GM12875 (cell line): Measurements from ENCODE around the gene PLPPR5.
"Not testable (repeated sequence)": the region's sequence is repeated elsewhere in the genome, so short reads cannot be mapped to it uniquely, and the experiment has no call there.

Source experiments
- H3K4me3 ChIP-seq: one replicate; pipeline ENCODE4 v1.5.1; 2011; ENCODE audit warnings: low read depth, low read length, control low read depth
- TF ChIP-seq, protein P1 (sequence below): IDR thresholded peaks from 2 replicates; pipeline ENCODE4 v1.5.1; 2011; ENCODE audit warnings: low read depth, mild to moderate bottlenecking, control low read depth, inconsistent platforms, low read length, moderate library complexity, borderline replicate concordance; ENCODE audit not compliant: insufficient read depth

PLPPR5 gene, protein sequence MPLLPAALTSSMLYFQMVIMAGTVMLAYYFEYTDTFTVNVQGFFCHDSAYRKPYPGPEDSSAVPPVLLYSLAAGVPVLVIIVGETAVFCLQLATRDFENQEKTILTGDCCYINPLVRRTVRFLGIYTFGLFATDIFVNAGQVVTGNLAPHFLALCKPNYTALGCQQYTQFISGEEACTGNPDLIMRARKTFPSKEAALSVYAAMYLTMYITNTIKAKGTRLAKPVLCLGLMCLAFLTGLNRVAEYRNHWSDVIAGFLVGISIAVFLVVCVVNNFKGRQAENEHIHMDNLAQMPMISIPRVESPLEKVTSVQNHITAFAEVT

DNA sequence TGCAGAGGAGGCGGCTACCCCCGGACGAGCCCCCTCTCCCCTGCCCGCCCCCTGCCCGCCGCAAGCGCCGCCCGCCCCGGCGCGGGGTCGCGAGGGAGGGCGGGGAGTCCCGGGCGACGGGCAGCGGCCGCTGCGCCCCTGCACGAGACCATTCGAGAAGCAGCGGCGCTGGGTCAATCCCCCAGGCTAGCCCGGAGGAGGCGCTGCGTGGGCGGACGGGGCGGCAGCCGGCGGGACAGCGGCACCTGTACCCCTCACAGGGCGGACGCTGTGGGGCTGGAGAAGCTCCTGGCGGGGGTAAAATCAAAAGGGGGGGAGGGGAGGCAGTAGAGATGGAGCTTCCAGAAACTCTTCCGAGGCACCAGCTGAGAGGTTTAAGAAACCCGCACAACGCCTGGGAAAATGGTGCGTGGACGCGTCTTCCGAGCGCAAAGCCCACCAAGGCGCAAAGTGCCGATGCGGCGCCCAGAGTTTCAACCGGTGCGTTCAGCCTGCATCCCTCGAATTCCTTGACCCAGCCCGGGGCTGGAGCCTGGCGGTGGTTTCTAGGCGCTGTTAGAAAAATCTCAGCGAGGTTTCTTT, at the start of gene PLPPR5:
Gene PLPPR5, minus strand, starts transcription at position 1 of the 582 bp plus-strand sequence. CDS start 190 bp downstream, outside the sequence.
- H3K4me3 ChIP-seq, result no peak within 1 kb of the TSS
- TF ChIP-seq, protein P1, sequence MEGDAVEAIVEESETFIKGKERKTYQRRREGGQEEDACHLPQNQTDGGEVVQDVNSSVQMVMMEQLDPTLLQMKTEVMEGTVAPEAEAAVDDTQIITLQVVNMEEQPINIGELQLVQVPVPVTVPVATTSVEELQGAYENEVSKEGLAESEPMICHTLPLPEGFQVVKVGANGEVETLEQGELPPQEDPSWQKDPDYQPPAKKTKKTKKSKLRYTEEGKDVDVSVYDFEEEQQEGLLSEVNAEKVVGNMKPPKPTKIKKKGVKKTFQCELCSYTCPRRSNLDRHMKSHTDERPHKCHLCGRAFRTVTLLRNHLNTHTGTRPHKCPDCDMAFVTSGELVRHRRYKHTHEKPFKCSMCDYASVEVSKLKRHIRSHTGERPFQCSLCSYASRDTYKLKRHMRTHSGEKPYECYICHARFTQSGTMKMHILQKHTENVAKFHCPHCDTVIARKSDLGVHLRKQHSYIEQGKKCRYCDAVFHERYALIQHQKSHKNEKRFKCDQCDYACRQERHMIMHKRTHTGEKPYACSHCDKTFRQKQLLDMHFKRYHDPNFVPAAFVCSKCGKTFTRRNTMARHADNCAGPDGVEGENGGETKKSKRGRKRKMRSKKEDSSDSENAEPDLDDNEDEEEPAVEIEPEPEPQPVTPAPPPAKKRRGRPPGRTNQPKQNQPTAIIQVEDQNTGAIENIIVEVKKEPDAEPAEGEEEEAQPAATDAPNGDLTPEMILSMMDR, result no peak

DNA sequence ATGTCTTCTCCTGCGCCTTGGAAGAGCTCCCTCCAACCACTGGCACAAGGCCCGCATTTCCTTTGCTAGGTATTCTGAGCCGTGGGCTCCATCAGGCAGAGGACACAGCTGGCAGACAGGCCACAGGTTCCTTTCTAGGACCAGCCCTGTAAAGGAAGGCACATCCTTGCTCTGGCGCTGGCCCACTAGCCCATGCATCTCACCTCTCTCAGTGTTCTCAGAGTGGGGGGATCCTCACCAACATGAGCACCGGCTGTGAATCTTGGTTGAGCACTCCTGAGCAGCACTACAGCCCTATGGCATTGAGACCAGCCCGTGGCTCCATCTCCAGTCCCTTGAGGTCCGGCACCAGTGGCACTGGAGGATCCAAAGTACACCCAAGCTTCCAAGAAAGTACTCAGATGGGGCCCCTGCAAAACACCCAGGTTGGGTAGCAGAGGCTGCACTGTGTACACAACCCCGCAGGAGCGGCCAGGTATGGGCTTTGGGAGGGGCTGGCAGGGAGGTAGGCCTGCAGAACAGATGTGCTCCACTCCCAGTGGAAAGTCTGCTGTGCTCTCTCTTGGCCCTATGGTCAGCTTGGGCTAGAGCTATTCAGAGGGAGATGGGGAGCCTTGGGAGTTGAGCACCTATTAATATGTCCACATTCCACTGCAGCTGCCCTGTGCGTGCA, 47.1 kb upstream of the PLPPR5 start:
- TF ChIP-seq, protein P1, result no peak
- H3K4me3 ChIP-seq, result no peak overlapping the region

DNA sequence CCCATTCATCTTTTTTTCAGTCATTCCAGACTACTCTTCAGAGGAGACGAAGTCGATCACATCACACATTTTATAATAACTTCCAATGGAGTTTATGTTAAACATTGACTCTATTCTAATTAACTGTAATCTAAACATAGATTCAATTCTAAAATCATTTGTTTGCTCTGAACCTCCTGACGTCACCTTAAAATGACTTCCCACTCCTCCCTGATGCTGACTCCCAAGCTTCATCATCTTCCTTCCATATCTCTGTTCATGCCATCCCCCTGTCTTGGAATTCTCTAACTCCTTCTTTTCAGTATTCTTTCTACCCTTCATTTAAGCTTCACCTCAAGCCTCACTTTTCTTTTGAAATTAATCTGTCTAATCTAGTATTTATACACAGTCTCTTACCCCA, 45.1 kb upstream of the PLPPR5 start:
- TF ChIP-seq, protein P1, result no peak

DNA sequence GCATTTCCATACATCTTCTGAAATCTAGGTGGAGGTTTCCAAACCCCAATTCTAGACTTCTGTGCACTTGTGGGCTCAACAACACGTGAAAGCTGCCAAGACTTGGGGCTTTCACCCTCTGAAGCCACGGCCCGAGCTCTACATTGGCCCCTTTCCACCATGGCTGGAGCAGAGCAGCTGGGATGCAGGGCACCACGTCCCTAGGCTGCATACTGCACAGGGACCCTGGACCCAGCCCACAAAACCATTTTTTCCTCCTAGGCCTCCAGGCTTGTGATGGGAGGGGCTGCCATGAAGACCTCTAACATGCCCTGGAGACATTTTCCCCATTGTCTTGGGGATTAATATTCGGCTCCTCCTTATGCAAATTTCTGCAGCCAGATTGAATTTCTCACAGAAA, 32.1 kb upstream of the PLPPR5 start:
- H3K4me3 ChIP-seq, result not testable (repeated sequence)

More for the DNA sequence above, 45.1 kb upstream of the PLPPR5 start:
- no peak overlapping the region for H3K4me3 ChIP-seq

DNA sequence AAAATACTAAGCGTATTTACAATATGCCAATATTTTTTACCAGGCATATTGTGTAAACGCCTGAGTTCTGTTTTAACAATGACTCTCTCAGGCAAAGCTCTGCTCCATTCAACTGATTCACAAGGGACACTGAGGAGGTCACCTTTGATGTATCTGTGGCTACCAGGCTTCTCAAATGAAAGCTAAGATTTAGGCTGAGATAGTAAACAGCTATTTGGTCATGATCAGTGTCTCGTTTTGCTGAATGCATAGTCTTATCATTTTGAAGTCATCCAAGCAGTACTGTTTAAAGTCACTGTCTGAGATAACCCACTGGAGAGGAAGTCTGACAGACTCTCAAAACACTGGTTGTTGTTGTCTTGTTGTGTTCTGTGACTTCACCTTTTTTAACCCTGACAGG, 13.7 kb upstream of the PLPPR5 start:
- TF ChIP-seq, protein P1, result no peak
- H3K4me3 ChIP-seq, result no peak overlapping the region

DNA sequence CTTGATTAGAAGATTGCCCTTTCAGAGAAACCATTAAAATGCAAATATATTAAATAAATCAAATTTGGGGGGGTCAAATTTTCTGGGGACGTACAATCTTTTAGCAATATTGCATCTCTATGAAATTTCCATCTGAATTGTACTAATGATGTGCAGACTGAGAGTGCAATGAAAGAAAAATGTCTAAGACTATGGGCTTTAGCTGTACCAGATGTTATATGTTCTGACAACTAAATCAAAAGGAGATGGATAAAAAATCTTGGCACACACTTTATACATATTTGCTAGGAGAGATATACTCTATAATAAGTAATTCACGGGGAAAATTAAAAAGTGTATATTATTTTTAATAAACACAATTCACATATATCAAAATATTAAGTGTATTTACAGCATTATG, 13.0 kb upstream of the PLPPR5 start:
- TF ChIP-seq, protein P1, result no peak
- H3K4me3 ChIP-seq, result no peak overlapping the region

DNA sequence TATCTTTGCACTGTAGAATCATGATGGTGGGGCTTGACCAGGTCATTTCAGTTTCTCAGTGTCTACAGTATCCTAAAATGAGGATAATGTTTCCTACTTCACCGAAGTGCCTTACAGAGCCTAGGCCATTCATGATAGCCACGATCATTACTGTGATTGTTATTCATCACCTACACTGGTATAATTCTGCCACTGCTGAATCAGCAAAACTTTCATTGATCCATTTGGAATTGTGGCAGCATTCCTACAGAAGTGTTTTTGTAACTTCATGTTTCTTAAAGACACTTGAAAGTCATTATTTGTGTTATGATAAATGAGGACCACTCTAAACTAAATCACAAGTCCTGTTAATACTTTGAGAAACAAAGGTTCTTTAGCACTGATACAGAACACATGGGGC, 6.0 kb upstream of the PLPPR5 start:
- H3K4me3 ChIP-seq, result no peak overlapping the region
- TF ChIP-seq, protein P1, result no peak
